Measurements from ENCODE around the gene CDCA4.

DNA sequence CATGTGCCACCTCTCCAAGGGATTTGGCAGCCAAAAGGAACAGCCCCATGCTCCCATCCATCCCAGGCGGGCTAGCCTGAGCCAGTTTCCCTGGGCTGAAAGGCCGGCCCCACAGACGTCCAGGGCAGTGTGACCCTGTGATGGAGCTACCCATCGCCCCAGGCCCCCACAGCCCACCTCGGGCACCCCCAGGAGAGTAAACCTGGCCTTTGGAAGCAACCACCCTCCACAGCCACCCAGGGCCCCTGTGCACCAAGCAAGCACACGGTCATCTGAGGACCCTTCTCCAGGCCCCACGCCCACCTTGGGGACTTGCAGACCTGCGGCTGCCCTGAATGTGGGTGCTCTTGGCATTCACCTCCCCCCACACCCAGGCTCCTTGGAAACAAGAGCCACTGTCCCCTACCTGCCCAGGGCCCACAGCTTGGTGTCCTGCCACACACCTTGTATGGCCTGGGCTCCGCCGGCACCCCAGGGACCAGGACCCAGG lies 51.1 kb downstream of the CDCA4 start:
- TF ChIP-seq, protein P1, sequence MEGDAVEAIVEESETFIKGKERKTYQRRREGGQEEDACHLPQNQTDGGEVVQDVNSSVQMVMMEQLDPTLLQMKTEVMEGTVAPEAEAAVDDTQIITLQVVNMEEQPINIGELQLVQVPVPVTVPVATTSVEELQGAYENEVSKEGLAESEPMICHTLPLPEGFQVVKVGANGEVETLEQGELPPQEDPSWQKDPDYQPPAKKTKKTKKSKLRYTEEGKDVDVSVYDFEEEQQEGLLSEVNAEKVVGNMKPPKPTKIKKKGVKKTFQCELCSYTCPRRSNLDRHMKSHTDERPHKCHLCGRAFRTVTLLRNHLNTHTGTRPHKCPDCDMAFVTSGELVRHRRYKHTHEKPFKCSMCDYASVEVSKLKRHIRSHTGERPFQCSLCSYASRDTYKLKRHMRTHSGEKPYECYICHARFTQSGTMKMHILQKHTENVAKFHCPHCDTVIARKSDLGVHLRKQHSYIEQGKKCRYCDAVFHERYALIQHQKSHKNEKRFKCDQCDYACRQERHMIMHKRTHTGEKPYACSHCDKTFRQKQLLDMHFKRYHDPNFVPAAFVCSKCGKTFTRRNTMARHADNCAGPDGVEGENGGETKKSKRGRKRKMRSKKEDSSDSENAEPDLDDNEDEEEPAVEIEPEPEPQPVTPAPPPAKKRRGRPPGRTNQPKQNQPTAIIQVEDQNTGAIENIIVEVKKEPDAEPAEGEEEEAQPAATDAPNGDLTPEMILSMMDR (IDR thresholded peaks at IDR 0.05; ENCODE audit: insufficient read depth, low read length, poor library complexity, severe bottlenecking), result no peak
- no peak for TF ChIP-seq EZH2phosphoT487 (conservative IDR thresholded peaks at IDR 0.05; ENCODE audit: low read length)
